HG02973 (cell line): ENCODE data around the gene PRAMEF20.
"Not testable (repeated sequence)": the region's sequence is repeated elsewhere in the genome, so short reads cannot be mapped to it uniquely, and the experiment has no call there.

ENCODE experiments used
- ATAC-seq: cut with Tn5 transposase; IDR thresholded peaks from one replicate; pipeline ENCODE4 v1.9.1; 2021; ENCODE audit warnings: moderate library complexity; ENCODE audit not compliant: unreplicated experiment

PRAMEF20 gene

DNA sequence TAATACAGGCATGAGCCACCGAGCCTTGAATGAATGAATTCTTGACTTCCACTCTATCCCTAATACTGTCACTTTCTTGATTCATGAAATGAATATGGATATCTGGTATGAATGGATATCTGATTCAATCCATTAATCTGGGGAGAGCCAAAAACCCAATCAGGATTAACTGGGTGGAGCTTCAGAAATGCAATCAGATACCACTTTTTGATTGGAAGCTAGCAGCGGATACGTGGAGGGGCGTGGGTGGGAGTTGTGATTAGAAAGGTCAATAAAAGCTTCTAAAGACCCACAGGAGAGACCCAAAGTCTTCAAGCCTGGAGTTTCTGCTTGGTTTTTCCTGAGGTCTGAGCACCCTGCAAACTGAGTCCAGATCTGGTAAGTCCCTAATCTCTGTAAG is at the start of gene PRAMEF20:
TSS of gene PRAMEF20 (plus strand) at position 301 of the 400 bp plus-strand sequence. CDS start 5,905 bp downstream, outside the sequence.
- not testable (repeated sequence) for ATAC-seq

DNA sequence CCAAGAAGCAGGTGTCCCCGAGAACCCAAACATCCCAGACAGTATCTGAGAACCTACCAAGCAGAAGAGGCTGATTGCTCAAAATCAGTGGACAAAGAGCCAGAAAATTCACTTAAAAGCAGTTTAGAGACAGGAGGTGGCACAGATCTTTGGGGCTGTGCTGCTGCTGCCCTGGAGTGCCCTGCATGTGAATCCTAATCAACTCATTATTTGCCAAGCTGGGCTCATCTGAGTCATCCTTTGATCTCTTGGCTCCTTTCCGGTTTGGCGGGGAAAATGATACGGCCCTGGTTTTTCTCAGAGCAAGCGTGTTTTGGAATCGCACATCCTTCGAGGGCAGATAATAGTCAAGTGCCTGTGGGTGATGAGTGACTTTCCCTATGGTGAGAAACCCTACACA is 47.9 kb upstream of the PRAMEF20 start:
- not testable (repeated sequence) for ATAC-seq

DNA sequence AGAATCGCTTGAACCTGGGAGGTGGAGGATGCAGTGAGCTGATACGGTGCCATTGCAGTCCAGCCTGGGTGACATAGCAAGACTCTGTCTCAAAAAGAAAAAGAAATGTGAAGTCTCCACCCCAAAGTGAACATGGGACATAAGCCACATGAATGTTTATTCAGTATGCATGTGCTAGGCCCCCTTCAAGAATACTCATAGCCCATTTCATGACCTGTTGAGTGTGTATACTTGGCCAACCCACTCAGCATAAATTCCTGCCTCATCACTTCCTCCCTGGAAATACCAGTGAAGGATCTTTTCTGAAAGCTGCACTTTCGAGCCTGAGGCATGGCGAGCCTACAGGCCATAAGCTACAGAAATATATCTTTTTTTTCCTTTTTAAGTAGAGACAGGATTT is 45.3 kb upstream of the PRAMEF20 start:
- ATAC-seq, result not testable (repeated sequence)

DNA sequence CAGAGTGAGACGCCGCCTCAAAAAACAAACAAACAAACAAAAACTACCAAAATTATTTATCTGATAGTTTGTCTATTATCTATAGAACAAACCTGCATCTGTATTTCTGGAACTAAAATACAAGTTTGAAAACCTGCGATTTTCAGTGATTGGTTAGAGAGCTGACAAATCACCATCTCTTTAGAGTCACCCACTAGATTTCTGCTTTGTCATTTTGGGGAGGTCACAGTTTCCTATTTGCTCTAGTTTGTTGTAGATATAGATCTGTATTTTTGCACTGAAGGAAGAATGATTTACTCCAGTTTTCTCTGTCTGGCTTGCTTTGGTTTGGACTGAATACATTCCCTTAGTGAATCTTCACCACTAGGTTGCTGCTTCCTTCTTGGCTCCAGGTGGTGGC is 43.7 kb upstream of the PRAMEF20 start:
- ATAC-seq, result not testable (repeated sequence)

DNA sequence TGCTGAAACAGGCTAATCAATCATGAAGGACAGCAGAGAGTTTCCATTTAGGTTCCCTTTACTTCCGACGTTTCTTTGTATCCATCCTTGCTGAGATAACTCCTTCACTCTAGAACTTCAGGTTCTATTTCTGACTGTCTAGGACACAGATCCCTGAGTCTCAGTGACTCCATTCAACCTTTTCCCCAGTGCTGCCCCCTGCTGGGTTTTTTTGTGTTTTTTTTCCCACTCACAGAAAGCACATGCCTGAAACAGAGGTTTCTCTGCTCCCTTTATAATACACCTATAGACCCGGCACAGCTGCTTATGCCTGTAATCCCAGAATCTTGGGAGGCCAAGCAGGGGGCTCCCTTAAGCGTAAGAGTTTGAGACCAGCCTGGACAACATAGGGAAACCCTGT is 41.7 kb upstream of the PRAMEF20 start:
- not testable (repeated sequence) for ATAC-seq

DNA sequence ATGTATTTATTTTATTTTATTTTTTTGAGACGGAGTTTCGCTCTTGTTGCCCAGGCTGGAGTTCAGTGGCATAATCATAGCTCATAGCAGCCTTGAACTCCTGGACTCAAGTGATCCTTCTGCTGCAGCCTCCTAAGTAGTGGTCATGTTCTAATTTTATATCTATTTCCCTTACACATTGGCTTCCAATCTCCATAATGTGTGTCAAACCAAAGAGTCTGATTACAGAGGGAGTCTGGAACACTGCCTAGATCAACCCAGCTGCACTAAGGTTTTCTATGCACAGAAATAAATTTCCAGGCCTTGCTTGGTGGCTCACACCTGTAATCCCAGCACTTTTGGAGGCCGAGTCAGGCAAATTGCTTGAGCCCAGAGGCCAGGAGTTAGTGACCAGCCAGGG is 31.3 kb upstream of the PRAMEF20 start:
- ATAC-seq, result not testable (repeated sequence)

DNA sequence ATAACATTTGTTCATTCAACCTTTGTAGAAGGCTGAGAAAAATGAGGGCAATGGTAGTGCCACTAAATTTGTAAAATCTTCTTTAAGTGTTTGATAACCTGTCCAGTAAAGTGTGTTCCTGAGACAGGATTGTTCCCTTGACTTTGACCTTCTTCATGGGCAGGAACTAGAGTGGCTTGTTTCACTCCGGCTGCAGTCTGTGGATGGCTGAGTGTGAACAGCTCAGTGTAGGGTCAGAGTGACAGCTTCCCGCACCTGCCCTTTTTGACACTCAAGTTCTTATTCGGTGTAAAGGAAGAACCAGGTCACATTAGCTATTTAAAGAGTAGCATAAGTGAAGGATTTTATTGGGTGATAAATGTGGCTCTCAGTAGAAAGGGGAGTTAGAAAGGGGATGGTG is 29.9 kb upstream of the PRAMEF20 start:
- ATAC-seq, result not testable (repeated sequence)

DNA sequence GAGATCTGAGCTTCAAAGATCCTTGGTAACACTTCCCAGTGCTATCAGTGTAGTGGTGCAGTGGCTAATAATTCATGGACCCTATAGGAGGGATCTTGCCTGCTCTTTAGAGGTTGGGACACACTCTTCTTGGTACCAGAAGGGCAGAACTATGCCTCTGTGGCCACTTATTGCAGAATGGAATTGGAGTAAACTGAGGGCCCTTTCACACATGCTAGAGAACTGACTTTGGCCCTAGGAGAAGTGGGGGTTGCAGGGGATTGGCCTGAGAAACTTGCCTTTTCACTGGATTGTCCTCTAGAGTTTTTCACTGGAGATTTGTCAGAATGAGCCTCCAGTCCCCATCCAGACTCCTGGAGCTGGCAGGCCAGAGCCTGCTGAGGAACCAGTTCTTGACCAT is 20.9 kb upstream of the PRAMEF20 start, which contains the start of gene PRAMEF17:
TSS of gene PRAMEF17 (plus strand) at position 301 of the 400 bp plus-strand sequence. CDS start at position 327, 26 bp downstream.
- ATAC-seq, result not testable (repeated sequence)

DNA sequence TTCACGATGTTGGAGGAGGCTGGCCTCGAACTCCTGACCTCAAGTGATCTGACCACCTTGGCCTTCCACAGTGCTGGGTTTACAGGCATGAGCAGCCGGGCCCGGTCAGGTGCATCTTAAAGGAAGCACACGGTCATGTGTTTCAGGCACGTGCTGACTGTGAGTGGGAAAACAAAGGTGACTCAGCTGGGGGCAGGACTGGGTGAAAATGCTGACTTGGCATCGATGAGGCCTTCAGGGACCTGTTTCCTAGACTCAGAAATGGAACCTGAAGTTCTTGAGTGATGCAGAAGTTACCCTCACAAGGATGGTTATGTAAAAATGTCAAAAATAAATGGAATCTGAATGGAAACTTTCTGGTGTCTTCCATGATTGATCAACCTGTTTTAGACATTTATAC is 17.2 kb upstream of the PRAMEF20 start:
- ATAC-seq, result not testable (repeated sequence)

DNA sequence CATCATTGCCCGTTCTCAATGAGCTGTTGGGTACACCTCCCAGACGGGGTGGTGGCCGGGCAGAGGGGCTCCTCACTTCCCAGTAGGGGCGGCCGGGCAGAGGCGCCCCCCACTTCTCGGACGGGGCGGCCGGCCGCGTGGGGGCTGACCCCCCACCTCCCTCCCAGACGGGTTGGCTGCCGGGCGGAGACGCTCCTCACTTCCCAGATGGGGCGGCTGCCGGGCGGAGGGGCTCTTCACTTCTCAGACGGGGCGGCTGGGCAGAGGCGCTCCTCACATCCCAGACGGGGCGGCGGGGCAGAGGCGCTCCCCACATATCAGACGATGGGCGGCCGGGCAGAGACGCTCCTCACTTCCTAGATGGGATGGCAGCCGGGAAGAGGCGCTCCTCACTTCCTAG is 15.5 kb upstream of the PRAMEF20 start:
- ATAC-seq, result not testable (repeated sequence)

DNA sequence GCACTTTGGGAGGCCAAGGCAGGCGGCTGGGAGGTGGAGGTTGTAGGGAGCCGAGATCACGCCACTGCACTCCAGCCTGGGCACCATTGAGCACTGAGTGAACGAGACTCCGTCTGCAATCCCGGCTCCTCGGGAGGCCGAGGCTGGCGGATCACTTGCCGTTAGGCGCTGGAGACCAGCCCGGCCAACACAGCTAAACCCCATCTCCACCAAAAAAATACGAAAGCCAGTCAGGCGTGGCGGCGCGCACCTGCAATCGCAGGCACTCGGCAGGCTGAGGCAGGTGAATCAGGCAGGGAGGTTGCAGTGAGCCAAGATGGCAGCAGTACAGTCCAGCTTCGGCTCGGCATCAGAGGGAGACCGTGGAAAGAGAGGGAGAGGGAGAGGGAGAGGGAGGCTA is 14.9 kb upstream of the PRAMEF20 start:
- ATAC-seq, result not testable (repeated sequence)

DNA sequence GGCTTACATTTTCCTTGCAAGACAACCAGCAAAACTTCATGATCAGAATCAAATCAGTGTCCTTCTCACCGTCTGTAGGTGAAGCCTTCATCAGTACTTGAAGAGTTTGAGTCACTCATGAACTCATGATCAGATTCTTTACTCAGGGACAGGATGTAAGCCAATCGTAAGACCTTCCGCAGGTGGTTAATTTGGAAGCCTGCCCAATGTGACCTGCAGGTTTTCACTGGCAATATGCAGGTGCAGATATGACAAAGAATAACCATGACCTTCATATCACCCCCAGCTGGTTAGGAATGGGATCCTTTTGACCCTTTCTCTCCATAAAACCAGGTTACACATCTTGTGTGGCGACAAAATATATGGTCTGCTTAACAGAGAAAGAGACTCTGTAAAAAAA is 2.4 kb upstream of the PRAMEF20 start:
- no peak for ATAC-seq

DNA sequence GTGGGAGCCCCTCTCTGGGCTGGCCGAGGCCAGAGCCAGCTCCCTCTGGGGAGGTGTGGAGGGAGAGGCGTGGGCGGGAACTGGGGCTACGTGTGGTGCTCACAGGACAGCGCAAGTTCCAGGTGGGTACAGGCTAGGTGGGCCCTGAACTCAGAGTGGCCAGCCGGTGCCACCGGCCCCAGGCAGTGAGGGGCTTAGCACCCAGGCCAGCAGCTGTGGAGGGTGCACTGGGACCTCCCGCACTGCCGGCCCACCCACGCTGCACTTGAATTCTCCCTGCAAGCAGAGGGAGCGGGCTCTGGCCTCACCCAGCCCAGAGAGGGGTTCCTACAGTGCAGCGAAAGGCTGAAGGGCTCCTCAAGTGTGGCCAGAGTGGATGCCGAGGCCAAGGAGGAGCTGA is 20.2 kb downstream of the PRAMEF20 start:
- no peak for ATAC-seq

DNA sequence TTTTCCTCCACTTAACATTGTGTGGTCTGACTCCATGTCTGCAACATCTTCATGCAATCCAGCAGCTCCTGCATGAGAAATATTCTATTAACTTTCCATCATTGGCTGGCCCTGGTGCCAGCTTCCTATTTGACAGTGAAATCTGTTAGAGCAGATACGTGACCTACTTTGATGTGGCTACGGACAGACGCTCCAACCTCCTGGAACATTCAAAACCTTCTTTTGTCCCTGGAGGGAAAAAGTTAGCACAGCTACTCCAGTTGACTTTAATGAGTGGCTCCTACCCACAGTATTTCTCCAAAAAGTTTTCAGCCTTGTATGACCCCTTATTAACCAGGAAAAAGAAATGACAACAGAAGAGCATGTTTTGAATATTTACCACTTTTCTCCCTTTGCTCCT is 22.0 kb downstream of the PRAMEF20 start:
- ATAC-seq, result no peak

DNA sequence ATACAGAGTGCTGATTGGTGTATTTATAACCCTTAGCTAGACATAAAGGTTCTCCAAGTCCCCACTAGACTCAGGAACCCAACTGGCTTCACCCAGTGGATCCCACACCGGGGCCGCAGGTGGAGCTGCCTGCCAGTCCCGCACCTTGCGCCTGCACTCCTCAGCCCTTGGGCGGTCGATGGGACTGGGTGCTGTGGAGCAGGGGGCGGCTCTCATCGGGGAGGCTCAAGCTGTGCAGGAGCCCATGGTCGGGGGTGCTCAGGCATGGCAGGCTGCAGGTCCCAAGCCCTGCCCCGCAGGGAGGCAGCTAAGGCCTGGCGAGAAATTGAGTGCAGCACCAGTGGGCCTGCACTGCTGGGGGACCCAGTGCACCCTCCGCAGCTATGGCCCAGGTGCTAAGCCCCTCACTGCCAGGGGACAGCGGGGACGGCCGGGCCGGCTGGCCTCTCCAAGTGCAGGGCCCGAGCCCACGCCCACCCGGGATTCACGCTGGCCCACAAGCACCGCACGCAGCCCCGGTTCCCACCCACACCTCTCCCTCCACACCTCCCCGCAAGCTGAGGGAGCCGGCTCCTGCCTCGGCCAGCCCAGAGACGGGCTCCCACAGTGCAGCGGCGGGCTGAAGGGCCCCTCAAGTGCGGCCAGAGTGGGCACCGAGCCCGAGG is 23.6 kb downstream of the PRAMEF20 start:
- not testable (repeated sequence) for ATAC-seq

DNA sequence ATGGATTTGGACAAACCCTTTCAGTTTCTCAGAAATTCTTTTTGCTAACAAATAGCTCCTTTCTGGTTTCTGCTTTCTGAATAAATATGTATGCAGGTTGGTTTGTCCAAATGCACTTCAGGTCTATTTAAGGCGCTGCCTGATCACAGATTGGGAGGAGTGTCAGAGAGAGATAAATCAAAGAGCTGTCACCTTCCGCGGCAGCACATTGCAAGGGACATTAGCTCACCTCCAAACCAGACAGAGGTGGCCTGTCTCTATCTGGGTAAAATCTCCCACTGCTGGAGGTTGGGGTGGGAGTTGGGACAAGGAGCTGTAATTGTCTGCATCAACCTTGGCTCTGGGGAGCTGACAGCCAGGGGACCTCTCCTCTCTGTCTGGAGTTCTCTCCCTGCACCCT is 25.2 kb downstream of the PRAMEF20 start:
- no peak for ATAC-seq

DNA sequence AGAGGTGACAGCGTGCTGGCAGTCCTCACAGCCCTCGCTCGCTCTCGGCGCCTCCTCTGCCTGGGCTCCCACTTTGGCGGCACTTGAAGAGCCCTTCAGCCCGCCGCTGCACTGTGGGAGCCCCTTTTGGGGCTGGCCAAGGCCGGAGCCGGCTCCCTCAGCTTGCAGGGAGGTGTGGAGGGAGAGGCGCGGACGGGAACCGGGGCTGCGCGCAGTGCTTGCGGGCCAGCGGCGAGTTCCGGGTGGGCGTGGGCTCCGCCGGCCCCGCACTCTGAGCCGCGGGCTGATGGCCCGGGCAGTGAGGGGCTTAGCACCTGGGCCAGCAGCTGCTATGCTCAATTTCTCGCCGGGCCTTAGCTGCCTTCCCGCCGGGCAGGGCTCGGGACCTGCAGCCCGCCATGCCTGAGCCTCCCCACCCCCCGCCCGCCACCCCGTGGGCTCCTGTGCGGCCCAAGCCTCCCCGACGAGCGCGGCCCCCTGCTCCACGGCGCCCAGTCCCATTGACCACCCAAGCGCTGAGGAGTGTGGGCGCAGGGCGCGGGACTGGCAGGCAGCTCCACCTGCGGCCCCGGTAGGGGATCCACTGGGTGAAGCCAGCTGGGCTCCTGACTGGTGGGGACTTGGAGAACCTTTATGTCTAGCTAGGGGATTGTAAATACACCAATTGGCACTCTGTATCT is 29.0 kb downstream of the PRAMEF20 start:
- not testable (repeated sequence) for ATAC-seq

DNA sequence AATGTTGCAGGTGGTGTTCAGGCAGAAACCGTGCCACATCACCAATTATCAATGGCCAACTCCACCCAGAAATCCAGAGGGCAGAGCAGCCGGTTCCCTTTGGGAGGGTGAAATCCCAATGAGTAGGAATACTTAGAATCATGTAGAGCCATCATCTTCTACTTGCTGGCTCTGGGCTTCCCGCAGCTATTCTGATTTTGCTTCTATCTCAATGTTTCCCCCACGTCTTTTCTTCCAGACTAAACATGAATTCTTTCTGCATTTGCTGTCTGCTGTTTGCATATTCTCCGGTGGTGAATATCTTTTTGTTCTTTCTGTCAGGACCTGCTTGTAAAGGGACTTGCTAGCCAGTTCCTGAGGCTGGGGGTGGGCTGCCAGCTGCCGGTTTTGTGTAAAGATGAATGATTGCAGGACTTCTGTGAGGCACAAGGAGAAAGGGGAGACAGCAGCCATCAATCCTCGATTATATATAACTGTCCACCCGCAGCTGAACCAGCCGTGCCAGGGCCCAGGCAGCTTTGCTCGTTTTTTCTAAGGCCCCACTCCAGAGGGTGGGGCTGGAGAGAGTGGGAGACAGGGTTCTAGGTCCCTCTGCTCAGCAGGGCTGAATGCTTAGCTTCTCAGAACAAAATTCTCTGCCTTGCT is 33.2 kb downstream of the PRAMEF20 start:
- no peak for ATAC-seq

DNA sequence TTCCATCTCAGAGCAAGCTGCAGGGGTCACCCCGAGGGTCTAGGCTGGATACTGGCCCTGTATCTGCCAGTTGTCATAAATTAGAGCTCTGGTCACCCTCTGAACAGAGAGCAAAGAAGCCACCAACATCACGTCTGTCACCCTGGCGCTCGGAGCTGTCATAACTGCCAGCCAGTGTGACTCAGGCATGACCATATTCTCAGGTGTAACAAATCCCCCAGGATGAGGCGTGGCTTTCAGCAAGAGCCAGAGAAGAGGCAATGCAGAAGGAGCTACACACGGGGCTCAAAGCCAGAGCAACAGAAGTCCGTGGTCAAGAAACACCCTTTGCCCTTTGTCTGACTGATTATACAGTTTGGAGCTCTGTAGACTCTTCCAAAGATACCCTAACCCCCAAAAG is 40.0 kb downstream of the PRAMEF20 start:
- no peak for ATAC-seq

DNA sequence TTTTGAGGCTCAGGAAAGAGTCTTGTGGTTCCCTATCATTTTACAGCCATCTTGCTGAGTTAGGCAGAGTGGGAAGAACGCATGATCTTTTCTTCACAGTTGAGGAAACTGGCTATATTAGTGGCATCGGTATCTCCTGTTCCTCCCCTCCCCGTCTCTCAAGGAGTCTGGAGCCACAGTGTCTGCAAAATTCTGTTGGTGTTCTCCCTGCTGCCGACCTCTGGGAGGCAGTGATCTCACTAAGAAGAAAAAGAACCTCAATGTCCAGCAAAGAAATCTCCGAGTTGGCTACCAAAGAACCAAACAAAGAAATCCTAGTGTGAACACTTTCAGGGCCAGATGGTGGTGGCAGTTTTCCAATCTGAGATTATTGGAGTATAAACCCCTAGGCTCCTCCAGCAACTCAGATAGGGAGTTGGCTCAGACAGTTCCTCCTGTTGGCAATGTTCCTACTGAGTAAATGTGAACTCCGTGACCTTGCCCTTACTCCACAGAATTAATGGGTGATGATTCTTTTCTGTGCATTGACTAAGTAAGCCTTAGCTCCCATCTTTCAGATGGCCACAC is 41.2 kb downstream of the PRAMEF20 start:
- no peak for ATAC-seq

DNA sequence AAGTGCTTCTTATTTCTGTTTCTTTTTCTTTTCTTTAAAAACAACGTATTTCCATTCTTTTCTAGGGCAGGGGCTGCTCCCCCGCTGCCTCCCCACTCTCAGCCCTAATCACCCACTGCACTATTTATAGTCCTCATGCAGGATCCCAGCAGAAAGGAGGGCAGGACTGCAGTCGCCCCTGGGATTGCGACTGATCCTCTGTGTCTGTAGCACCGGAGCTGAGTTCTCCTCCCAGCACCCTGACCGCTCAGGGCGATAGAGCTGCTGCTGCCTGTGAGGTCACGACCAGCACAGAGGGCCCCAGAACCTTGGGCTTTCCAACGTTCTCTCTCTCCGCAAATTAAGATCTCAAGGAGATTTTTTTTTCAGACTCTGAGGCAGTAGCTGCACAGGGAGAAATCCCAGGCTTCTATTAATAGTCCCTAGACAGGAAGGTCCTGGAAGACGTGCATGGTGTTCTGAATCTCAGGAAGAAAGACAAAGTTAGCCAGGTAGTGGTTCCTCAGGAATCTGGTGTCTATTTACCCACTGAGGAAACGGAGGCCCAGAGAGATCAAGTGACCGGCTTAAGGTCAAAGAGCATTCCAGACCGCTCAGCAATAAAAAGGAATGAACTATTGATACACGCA is 46.8 kb downstream of the PRAMEF20 start:
- no peak for ATAC-seq
